Measurements from ENCODE around the gene TRAF3IP1. TPM values are rescaled to one million over a fixed set of nuclear protein-coding genes. Genes with fewer than 3 reads are reported as not detected.
A peak's percentile ranks its signal among the peaks of the same experiment; 100 is the strongest.

Gene TRAF3IP1
- total and polyA plus RNA-seq, 9 donors = 4.4 to 11.5 (median 8.3) TPM

GRCh38 chr2:238415893-238416292 lies 95.6 kb downstream of the TRAF3IP1 start:
- no peaks in the 10 kb centered on the region for H3K36me3 ChIP-seq (ENCODE audit: control insufficient read depth, insufficient read depth, low read length)
- H3K4me3 ChIP-seq (ENCODE audit: low read length) = no peak overlapping the region
- H3K9me3 ChIP-seq (replicated peaks; ENCODE audit: control insufficient read depth, low read depth, low read length) = peaks cover 6% of the 10 kb centered on the region
- no peak overlapping the region for H3K27ac ChIP-seq (ENCODE audit: low read length)
- DNase-seq = no peak
- H3K27me3 ChIP-seq (ENCODE audit: control insufficient read depth, insufficient read depth, low read length) = peaks cover 2% of the 10 kb centered on the region
- 95% methylated on average over 5 of the region's 5 CpGs for WGBS (ENCODE audit: insufficient coverage)
- peaks cover 22% of the 10 kb centered on the region for H3K4me1 ChIP-seq (ENCODE audit: control insufficient read depth, insufficient read depth, low read length)

- H3K27ac ChIP-seq (ENCODE audit: low read length) = peak overlapping the region; percentile 42
- peaks cover 6% of the 10 kb centered on the region for H3K9me3 ChIP-seq (replicated peaks; ENCODE audit: control insufficient read depth, low read depth, low read length)
- peaks cover 2% of the 10 kb centered on the region for H3K27me3 ChIP-seq (ENCODE audit: control insufficient read depth, insufficient read depth, low read length)
- 77% methylated on average over 3 of the region's 6 CpGs for WGBS (ENCODE audit: insufficient coverage)
- no peak for DNase-seq
- H3K4me1 ChIP-seq (ENCODE audit: control insufficient read depth, insufficient read depth, low read length) = peaks cover 36% of the 10 kb centered on the region
- no peaks in the 10 kb centered on the region for H3K36me3 ChIP-seq (ENCODE audit: control insufficient read depth, insufficient read depth, low read length)
- H3K4me3 ChIP-seq (ENCODE audit: low read length) = no peak overlapping the region
These were observed 98.1 kb downstream of the TRAF3IP1 start for GRCh38 chr2:238418196-238418998.

DNA sequence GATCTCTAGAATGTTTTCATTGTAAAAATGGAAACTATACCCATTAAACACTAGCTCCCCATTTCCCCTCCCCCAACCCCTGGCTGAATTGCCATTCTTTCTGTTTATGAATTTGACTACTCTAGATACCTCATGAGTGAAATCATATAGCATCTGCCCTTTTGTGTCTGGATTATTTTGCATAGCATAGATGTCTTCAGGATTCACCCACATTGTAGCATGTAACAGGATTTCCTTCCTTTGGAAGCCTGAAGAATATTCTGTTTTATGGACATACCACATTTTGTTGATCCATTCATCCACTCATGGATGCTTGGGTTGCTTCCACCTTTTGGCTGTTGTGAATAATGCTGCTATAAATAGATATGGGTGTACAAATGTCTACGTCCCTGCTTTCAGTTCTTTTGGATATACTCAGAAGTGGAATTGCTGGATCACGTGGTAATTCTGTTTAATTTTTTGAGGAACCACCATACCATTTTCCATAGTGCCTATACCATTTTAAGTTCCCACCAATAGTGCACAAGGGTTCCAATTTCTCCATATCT lies 98.8 kb downstream of the TRAF3IP1 start:
- Histone ChIP-seq H3K9me3 (replicated peaks; ENCODE audit: control insufficient read depth, low read depth, low read length) (peaks cover 6% of the 10 kb centered on the region), H3K27me3 (ENCODE audit: control insufficient read depth, insufficient read depth, low read length) (peaks cover 2% of the 10 kb centered on the region), H3K36me3 (ENCODE audit: control insufficient read depth, insufficient read depth, low read length) (no peaks in the 10 kb centered on the region), H3K4me1 (ENCODE audit: control insufficient read depth, insufficient read depth, low read length) (peaks cover 42% of the 10 kb centered on the region), H3K4me3 (ENCODE audit: low read length) (no peak overlapping the region), H3K27ac (ENCODE audit: low read length) (no peak overlapping the region)
- no peak for DNase-seq
- WGBS (ENCODE audit: insufficient coverage) = no CpG with 5 or more reads among the region's 2 CpGs

GRCh38 chr2:238420442-238420841 lies 100.1 kb downstream of the TRAF3IP1 start:
- H3K9me3 ChIP-seq (replicated peaks; ENCODE audit: control insufficient read depth, low read depth, low read length) = peaks cover 4% of the 10 kb centered on the region
- peaks cover 55% of the 10 kb centered on the region for H3K4me1 ChIP-seq (ENCODE audit: control insufficient read depth, insufficient read depth, low read length)
- H3K36me3 ChIP-seq (ENCODE audit: control insufficient read depth, insufficient read depth, low read length) = no peaks in the 10 kb centered on the region
- H3K27ac ChIP-seq (ENCODE audit: low read length) = peak overlapping the region; percentile 74
- WGBS (ENCODE audit: insufficient coverage) = 26% methylated on average over 4 of the region's 8 CpGs
- H3K4me3 ChIP-seq (ENCODE audit: low read length) = no peak overlapping the region
- peaks cover 2% of the 10 kb centered on the region for H3K27me3 ChIP-seq (ENCODE audit: control insufficient read depth, insufficient read depth, low read length)
- no peak for DNase-seq

- no peak overlapping the region for H3K4me3 ChIP-seq (ENCODE audit: low read length)
- peak overlapping the region; percentile 74 for H3K27ac ChIP-seq (ENCODE audit: low read length)
- DNase-seq = peak; percentile 73
- peaks cover 62% of the 10 kb centered on the region for H3K4me1 ChIP-seq (ENCODE audit: control insufficient read depth, insufficient read depth, low read length)
- H3K36me3 ChIP-seq (ENCODE audit: control insufficient read depth, insufficient read depth, low read length) = no peaks in the 10 kb centered on the region
- WGBS (ENCODE audit: insufficient coverage) = 23% methylated on average over 9 of the region's 16 CpGs
- H3K27me3 ChIP-seq (ENCODE audit: control insufficient read depth, insufficient read depth, low read length) = peaks cover 3% of the 10 kb centered on the region
- H3K9me3 ChIP-seq (replicated peaks; ENCODE audit: control insufficient read depth, low read depth, low read length) = no peaks in the 10 kb centered on the region
These were observed 100.8 kb downstream of the TRAF3IP1 start for GRCh38 chr2:238420878-238421694.

GRCh38 chr2:238421695-238422035 lies 101.3 kb downstream of the TRAF3IP1 start:
- peak overlapping the region; percentile 74 for H3K27ac ChIP-seq (ENCODE audit: low read length)
- 64% methylated on average over 17 of the region's 18 CpGs for WGBS (ENCODE audit: insufficient coverage)
- no peaks in the 10 kb centered on the region for H3K9me3 ChIP-seq (replicated peaks; ENCODE audit: control insufficient read depth, low read depth, low read length)
- no peak overlapping the region for H3K4me3 ChIP-seq (ENCODE audit: low read length)
- no peak for DNase-seq
- H3K36me3 ChIP-seq (ENCODE audit: control insufficient read depth, insufficient read depth, low read length) = no peaks in the 10 kb centered on the region
- H3K27me3 ChIP-seq (ENCODE audit: control insufficient read depth, insufficient read depth, low read length) = peaks cover 3% of the 10 kb centered on the region
- H3K4me1 ChIP-seq (ENCODE audit: control insufficient read depth, insufficient read depth, low read length) = peaks cover 65% of the 10 kb centered on the region

DNA sequence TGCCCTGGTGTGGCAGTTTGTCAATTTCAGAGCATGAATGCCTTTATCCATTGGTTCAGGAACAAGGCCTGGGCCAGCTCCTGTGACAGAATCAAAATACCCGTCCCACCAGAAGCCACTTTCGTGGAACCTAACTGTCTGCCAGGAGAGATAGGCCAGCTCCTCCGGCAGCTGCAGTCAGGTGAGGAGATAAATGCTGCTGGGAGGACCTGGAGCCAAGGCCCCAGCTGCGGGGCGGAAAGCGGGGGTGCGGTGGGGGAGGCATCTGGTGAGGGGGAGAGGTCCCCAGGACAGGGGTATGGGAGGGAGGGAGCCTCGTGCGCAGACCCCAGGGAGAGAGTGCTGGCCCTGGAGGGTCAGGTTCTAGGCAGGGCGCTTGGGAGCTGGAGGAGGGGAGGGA lies 102.0 kb downstream of the TRAF3IP1 start:
- Histone ChIP-seq H3K36me3 (ENCODE audit: control insufficient read depth, insufficient read depth, low read length) (no peaks in the 10 kb centered on the region), H3K27me3 (ENCODE audit: control insufficient read depth, insufficient read depth, low read length) (peaks cover 3% of the 10 kb centered on the region), H3K9me3 (replicated peaks; ENCODE audit: control insufficient read depth, low read depth, low read length) (no peaks in the 10 kb centered on the region), H3K27ac (ENCODE audit: low read length) (no peak overlapping the region), H3K4me3 (ENCODE audit: low read length) (no peak overlapping the region), H3K4me1 (ENCODE audit: control insufficient read depth, insufficient read depth, low read length) (peaks cover 65% of the 10 kb centered on the region)
- no peak for DNase-seq
- 89% methylated on average over 9 of the region's 10 CpGs for WGBS (ENCODE audit: insufficient coverage)

DNA sequence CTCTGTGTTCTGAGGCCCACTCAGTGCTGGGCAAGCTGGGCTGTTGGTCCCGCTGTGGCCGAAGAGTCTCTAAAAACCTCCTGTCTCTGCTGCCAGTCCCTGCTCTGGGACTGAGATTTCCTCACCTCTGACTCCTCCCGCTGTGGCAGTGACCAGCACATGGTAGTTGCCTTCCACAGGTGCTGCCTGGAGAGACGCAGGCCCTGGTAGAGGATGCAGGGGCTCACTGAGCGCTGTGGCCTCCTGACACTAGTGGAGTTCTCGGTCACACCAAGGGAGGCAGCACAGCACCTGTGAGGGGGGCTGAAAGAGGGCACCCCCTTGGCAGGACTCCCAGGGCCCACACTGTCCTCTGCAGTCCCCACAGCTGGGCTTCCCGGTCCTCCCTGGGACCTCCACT lies 102.6 kb downstream of the TRAF3IP1 start:
- DNase-seq = no peak
- 90% methylated on average over 6 of the region's 7 CpGs for whole genome bisulfite sequencing (ENCODE audit: insufficient coverage)
- H3K36me3 ChIP-seq (ENCODE audit: control insufficient read depth, insufficient read depth, low read length) = no peaks in the 10 kb centered on the region
- H3K4me3 ChIP-seq (ENCODE audit: low read length) = no peak overlapping the region
- H3K27ac ChIP-seq (ENCODE audit: low read length) = no peak overlapping the region
- H3K4me1 ChIP-seq (ENCODE audit: control insufficient read depth, insufficient read depth, low read length) = peaks cover 69% of the 10 kb centered on the region
- H3K27me3 ChIP-seq (ENCODE audit: control insufficient read depth, insufficient read depth, low read length) = peaks cover 3% of the 10 kb centered on the region
- H3K9me3 ChIP-seq (replicated peaks; ENCODE audit: control insufficient read depth, low read depth, low read length) = no peaks in the 10 kb centered on the region

- H3K4me1 ChIP-seq (ENCODE audit: control insufficient read depth, insufficient read depth, low read length) = peaks cover 71% of the 10 kb centered on the region
- H3K27ac ChIP-seq (ENCODE audit: low read length) = no peak overlapping the region
- no peaks in the 10 kb centered on the region for H3K9me3 ChIP-seq (replicated peaks; ENCODE audit: control insufficient read depth, low read depth, low read length)
- H3K4me3 ChIP-seq (ENCODE audit: low read length) = no peak overlapping the region
- H3K27me3 ChIP-seq (ENCODE audit: control insufficient read depth, insufficient read depth, low read length) = peaks cover 3% of the 10 kb centered on the region
- no peak for DNase-seq
- WGBS (ENCODE audit: insufficient coverage) = 75% methylated on average over 9 of the region's 9 CpGs
- no peaks in the 10 kb centered on the region for H3K36me3 ChIP-seq (ENCODE audit: control insufficient read depth, insufficient read depth, low read length)
These were observed 103.4 kb downstream of the TRAF3IP1 start for GRCh38 chr2:238423561-238424312.

Measured in muscle of leg (tissue), 11 donors.